Kidney (tissue), 14 donors: ENCODE results near the gene LMCD1. TPM values are rescaled to one million over a fixed set of nuclear protein-coding genes. Genes with fewer than 3 reads are reported as not detected.

ENCODE experiments used
- DNase-seq, 5 donors: peaks; one replicate each; pipeline ENCODE4 v3.0.0-alpha.2; 2013 to 2020
- FAIRE-seq: peaks from 2 replicates; lab custom pipeline; 2012; peaks lifted over from hg19 to GRCh38; lab: Jason Lieb, UNC
- H3K27ac ChIP-seq, 2 donors: one replicate each; pipeline ENCODE4 v1.7.0; 2013; ENCODE audit warnings: low read depth in 2 of 2, low read length in 2 of 2, inconsistent platforms in 1 of 2
- H3K27me3 ChIP-seq: one replicate; pipeline ENCODE4 v1.7.1; 2013; ENCODE audit warnings: low read length, inconsistent platforms; ENCODE audit not compliant: control insufficient read depth, insufficient read depth
- H3K36me3 ChIP-seq, 3 donors: one replicate each; pipeline versions ENCODE4 v1.7.0 to v1.7.1; 2013; ENCODE audit warnings: low read length in 3 of 3, control low read depth in 1 of 3, inconsistent platforms in 1 of 3; ENCODE audit not compliant: insufficient read depth in 3 of 3, control insufficient read depth in 2 of 3
- H3K4me1 ChIP-seq, 3 donors: one replicate each; pipeline versions ENCODE4 v1.7.0 to v1.7.1; 2013; ENCODE audit warnings: low read length in 3 of 3, inconsistent platforms in 1 of 3, low read depth in 1 of 3; ENCODE audit not compliant: control insufficient read depth in 2 of 3, insufficient read depth in 2 of 3
- H3K4me3 ChIP-seq, 3 donors: one replicate each; pipeline versions ENCODE4 v1.7.0 to v1.8.1; 2013; ENCODE audit warnings: low read length in 3 of 3, control low read depth in 1 of 3, inconsistent platforms in 1 of 3
- H3K9ac ChIP-seq, 3 donors: one replicate each; pipeline versions ENCODE4 v1.7.0 to v1.7.1; 2013; ENCODE audit warnings: low read length in 3 of 3, control low read depth in 1 of 3, inconsistent platforms in 1 of 3
- H3K9me3 ChIP-seq, 3 donors: one replicate each; pipeline versions ENCODE4 v1.7.0 to v1.7.1; 2013; ENCODE audit warnings: low read length in 3 of 3, control low read depth in 1 of 3, inconsistent platforms in 1 of 3; ENCODE audit not compliant: control insufficient read depth in 2 of 3, insufficient read depth in 1 of 3
- intact Hi-C: fragments of 100-400 bp; cut with DNase I; formaldehyde crosslinking; loops from one replicate; pipeline ENCODE4 v1.11.1; 2022
- polyA plus RNA-seq: library from polyadenylated mRNA; stranded (reverse); fragments of 350-450 nt; fragmentation: Illumina TruSeq; extraction: RNeasy Lipid Tissue Mini Kit (QIAGEN cat#74804); gene quantifications from one replicate; pipeline ENCODE4 v1.2.3, GENCODE V29; 2014; ENCODE audit warnings: low read depth, low replicate concordance; ENCODE audit not compliant: insufficient read depth
- total RNA-seq: library from RNA; stranded (reverse); fragmentation: NEBNext Ultra II Directional; extraction: Animal tissue kit (Norgen Biotek cat#: 25700); gene quantifications from one replicate; pipeline ENCODE4 v1.2.1, GENCODE V29; 2021
- TF ChIP-seq, protein P1 (sequence below): IDR thresholded peaks from 3 replicates; pipeline ENCODE4 v1.5.1; 2012; ENCODE audit warnings: mild to moderate bottlenecking, moderate library complexity, borderline replicate concordance; ENCODE audit not compliant: insufficient read depth; ENCODE audit errors: extremely low read depth
- donor health status: control.
- donor health status: control.
- donor health status: control.
- donor health status: control.
- donor health status: control.
- donor health status: DM: yes; HTN: yes; CAD: no.
- donor health status: Normal renal cell carcinoma (clear cell type).

Gene LMCD1
- total and polyA plus RNA-seq, 2 donors from 2014 or later, result 24.3 to 65.4 TPM

DNA sequence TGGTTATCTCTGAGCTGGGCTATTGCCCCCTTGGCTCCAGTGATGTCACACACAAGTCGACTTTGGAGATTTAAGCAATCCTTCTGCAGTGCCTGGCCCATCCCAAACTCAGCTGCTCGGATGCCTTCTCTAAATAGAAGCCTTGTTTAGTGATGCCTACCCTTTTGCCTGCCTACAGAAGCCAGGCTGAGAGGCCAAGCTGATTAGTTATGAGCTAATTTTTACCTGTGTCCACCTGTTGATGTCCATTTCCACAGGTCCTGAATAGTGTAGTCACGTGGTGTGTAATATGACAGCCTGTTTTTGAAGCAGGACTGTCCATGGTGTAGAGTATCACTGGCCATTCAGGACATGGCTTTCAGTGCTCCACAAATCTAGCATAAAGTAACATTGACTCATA is 97.5 kb downstream of the LMCD1 start:
- Histone ChIP-seq H3K9ac (no peak overlapping the region), H3K27me3 (no peaks in the 10 kb centered on the region), H3K4me1 (no peaks in the 10 kb centered on the region), H3K36me3 (no peaks in the 10 kb centered on the region), H3K27ac (no peak overlapping the region), H3K4me3 (no peak overlapping the region), H3K9me3 (peaks cover 0 to 3% (median 0%) of the 10 kb centered on the region in 3 donors)
- DNase-seq (no peak), FAIRE-seq (no peak)
- intact Hi-C loops, result no loop called here
- TF ChIP-seq, protein P1, sequence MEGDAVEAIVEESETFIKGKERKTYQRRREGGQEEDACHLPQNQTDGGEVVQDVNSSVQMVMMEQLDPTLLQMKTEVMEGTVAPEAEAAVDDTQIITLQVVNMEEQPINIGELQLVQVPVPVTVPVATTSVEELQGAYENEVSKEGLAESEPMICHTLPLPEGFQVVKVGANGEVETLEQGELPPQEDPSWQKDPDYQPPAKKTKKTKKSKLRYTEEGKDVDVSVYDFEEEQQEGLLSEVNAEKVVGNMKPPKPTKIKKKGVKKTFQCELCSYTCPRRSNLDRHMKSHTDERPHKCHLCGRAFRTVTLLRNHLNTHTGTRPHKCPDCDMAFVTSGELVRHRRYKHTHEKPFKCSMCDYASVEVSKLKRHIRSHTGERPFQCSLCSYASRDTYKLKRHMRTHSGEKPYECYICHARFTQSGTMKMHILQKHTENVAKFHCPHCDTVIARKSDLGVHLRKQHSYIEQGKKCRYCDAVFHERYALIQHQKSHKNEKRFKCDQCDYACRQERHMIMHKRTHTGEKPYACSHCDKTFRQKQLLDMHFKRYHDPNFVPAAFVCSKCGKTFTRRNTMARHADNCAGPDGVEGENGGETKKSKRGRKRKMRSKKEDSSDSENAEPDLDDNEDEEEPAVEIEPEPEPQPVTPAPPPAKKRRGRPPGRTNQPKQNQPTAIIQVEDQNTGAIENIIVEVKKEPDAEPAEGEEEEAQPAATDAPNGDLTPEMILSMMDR, result no peak

DNA sequence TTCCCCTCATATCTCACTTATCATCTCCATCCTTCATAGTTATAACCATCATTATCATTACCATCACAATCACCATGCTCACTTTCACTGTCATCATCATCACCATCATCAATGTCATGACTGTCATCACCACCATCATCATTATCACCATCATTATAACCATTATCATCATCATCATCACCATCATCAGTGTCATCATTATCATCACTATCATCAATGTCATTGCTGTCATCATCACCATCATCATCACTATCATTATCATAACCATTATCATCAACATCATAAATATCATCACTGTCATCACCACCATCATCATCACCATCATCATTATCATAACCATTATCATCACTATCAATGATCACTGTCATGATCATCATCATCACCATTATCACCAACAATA is 98.8 kb downstream of the LMCD1 start:
- no peak overlapping the region for H3K9ac ChIP-seq
- TF ChIP-seq, protein P1, result no peak
- H3K4me3 ChIP-seq, result no peak overlapping the region
- H3K4me1 ChIP-seq, result no peaks in the 10 kb centered on the region
- H3K9me3 ChIP-seq, result peaks cover 0 to 3% (median 0%) of the 10 kb centered on the region in 3 donors
- no peaks in the 10 kb centered on the region for H3K36me3 ChIP-seq
- FAIRE-seq, result no peak
- no peak for DNase-seq
- H3K27ac ChIP-seq, result no peak overlapping the region
- intact Hi-C loops, result loop anchor here (10.0 kb wide), 1 partner anchor 176 kb away; no protein-coding TSS in a partner anchor
- no peaks in the 10 kb centered on the region for H3K27me3 ChIP-seq

DNA sequence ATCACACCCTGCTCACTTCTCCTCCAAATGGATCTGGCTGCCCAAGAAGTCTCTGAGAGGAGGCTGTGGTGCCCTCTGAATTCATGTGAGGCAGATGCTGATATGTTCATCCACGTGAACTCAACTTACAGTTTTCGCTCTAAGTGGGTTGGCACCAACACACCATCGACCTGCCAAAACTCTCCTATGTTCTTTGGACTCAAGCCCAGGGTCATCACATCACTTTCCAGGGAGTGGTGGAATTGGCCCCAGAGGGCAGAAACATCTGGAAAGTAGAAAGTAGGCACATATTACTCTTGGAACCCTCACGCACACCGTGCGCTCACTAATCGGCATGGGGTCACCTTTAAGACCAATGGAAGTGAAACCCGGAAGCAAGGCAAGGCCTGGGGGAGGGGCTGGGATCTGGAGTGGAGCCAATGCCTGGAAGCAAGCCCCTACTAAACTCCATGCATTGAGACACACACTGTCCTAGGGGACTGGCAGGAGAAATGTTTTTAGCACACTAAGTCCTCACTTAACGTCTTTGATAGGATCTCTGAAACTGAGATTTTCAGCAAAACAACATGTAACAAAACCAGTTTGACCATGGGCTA is 101.6 kb downstream of the LMCD1 start:
- FAIRE-seq (no peak), DNase-seq (no peak)
- intact Hi-C loops, result loop anchor here (10.0 kb wide), 1 partner anchor 178 kb away; no protein-coding TSS in a partner anchor
- Histone ChIP-seq H3K9me3 (peaks cover 0 to 3% (median 0%) of the 10 kb centered on the region in 3 donors), H3K36me3 (no peaks in the 10 kb centered on the region), H3K27me3 (no peaks in the 10 kb centered on the region), H3K4me3 (no peak overlapping the region), H3K4me1 (no peaks in the 10 kb centered on the region), H3K9ac (no peak overlapping the region), H3K27ac (no peak overlapping the region)
- TF ChIP-seq, protein P1, result no peak
